Activated CD4-positive, alpha-beta T cell treated with anti-CD3 and anti-CD28 coated beads, Interleukin-2, amount 10 ng/mL, durations not matched to agents 7 days and 5 days (primary cell): ENCODE measurements around the gene SYT1. TPM values are rescaled to one million over a fixed set of nuclear protein-coding genes. Genes with fewer than 3 reads are reported as not detected.

Experiments used
- CTCF ChIA-PET: fragments of 350-600 bp; sonication (Branson Sonifier 250); formaldehyde crosslinking; loops from one replicate; lab custom pipeline; 2021; ENCODE audit warnings: antibody characterized with exemption; lab: Charles Lee
- POLR2A ChIA-PET: fragments of 350-600 bp; sonication (Branson Sonifier 250); formaldehyde crosslinking; loops from one replicate; lab custom pipeline; 2021; ENCODE audit warnings: antibody characterized with exemption; lab: Charles Lee
- DNase-seq: peaks from one replicate; pipeline ENCODE4 v3.0.0-alpha.2; 2020
- H3K27ac Mint-ChIP-seq: one replicate; pipeline ENCODE4 v1.8.0; 2021; ENCODE audit warnings: mild to moderate bottlenecking, moderate library complexity, mixed read lengths
- H3K27me3 Mint-ChIP-seq: one replicate; pipeline ENCODE4 v1.8.0; 2021; ENCODE audit warnings: mixed read lengths
- H3K36me3 Mint-ChIP-seq: one replicate; pipeline ENCODE4 v1.8.0; 2021; ENCODE audit warnings: low read depth, mixed read lengths
- H3K4me1 Mint-ChIP-seq: one replicate; pipeline ENCODE4 v1.8.0; 2021; ENCODE audit warnings: mixed read lengths
- H3K4me3 Mint-ChIP-seq: one replicate; pipeline ENCODE4 v1.8.0; 2021; ENCODE audit warnings: mild to moderate bottlenecking, moderate library complexity, mixed read lengths
- H3K9me3 Mint-ChIP-seq: one replicate; pipeline ENCODE4 v1.8.0; 2021; ENCODE audit warnings: mixed read lengths
- total RNA-seq, 2 experiments: library from RNA; stranded (reverse); gene quantifications; one replicate each; pipeline ENCODE4 v1.2.3, GENCODE V29; 2021

The SYT1 gene
- total RNA-seq, 2 experiments from 2014 or later: not detected

- no peaks in the 10 kb centered on the region for H3K9me3 Mint-ChIP-seq
- ChIA-PET CTCF (no interaction called here), POLR2A (no interaction called here)
- no peaks in the 10 kb centered on the region for H3K36me3 Mint-ChIP-seq
- DNase-seq: no peak
- no peaks in the 10 kb centered on the region for H3K27me3 Mint-ChIP-seq
- H3K4me3 Mint-ChIP-seq: no peak overlapping the region
- no peaks in the 10 kb centered on the region for H3K4me1 Mint-ChIP-seq
- no peak overlapping the region for H3K27ac Mint-ChIP-seq
Measured at GRCh38 chr12:79322905-79323304, 458.3 kb downstream of the SYT1 start.

GRCh38 chr12:79324571-79324970, 460.0 kb downstream of the SYT1 start:
- no peaks in the 10 kb centered on the region for H3K4me1 Mint-ChIP-seq
- H3K4me3 Mint-ChIP-seq: no peak overlapping the region
- H3K9me3 Mint-ChIP-seq: no peaks in the 10 kb centered on the region
- no peak overlapping the region for H3K27ac Mint-ChIP-seq
- POLR2A ChIA-PET: no interaction called here
- DNase-seq: no peak
- H3K27me3 Mint-ChIP-seq: no peaks in the 10 kb centered on the region
- H3K36me3 Mint-ChIP-seq: no peaks in the 10 kb centered on the region
- CTCF ChIA-PET: no interaction called here

GRCh38 chr12:79326222-79326621, 461.6 kb downstream of the SYT1 start:
- Mint-ChIP-seq H3K4me3 (no peak overlapping the region), H3K9me3 (no peaks in the 10 kb centered on the region), H3K27me3 (no peaks in the 10 kb centered on the region), H3K27ac (no peak overlapping the region), H3K4me1 (no peaks in the 10 kb centered on the region), H3K36me3 (no peaks in the 10 kb centered on the region)
- CTCF ChIA-PET: no interaction called here
- no peak for DNase-seq
- POLR2A ChIA-PET: no interaction called here

- H3K4me1 Mint-ChIP-seq: no peaks in the 10 kb centered on the region
- POLR2A ChIA-PET: no interaction called here
- H3K4me3 Mint-ChIP-seq: no peak overlapping the region
- DNase-seq: no peak
- H3K27me3 Mint-ChIP-seq: no peaks in the 10 kb centered on the region
- no peaks in the 10 kb centered on the region for H3K9me3 Mint-ChIP-seq
- no peaks in the 10 kb centered on the region for H3K36me3 Mint-ChIP-seq
- no peak overlapping the region for H3K27ac Mint-ChIP-seq
- CTCF ChIA-PET: no interaction called here
Measured at GRCh38 chr12:79326663-79327062, 462.1 kb downstream of the SYT1 start.

GRCh38 chr12:79327465-79327864, 462.9 kb downstream of the SYT1 start:
- no peaks in the 10 kb centered on the region for H3K4me1 Mint-ChIP-seq
- no peaks in the 10 kb centered on the region for H3K36me3 Mint-ChIP-seq
- POLR2A ChIA-PET: interaction anchor here (0.5 kb wide), 1 partner anchor 99 kb away, joined by 3 read pairs; no protein-coding TSS in a partner anchor
- DNase-seq: no peak
- H3K4me3 Mint-ChIP-seq: no peak overlapping the region
- H3K9me3 Mint-ChIP-seq: no peaks in the 10 kb centered on the region
- CTCF ChIA-PET: no interaction called here
- no peaks in the 10 kb centered on the region for H3K27me3 Mint-ChIP-seq
- no peak overlapping the region for H3K27ac Mint-ChIP-seq

- Mint-ChIP-seq H3K27ac (no peak overlapping the region), H3K4me3 (no peak overlapping the region), H3K36me3 (no peaks in the 10 kb centered on the region), H3K9me3 (no peaks in the 10 kb centered on the region), H3K27me3 (no peaks in the 10 kb centered on the region), H3K4me1 (no peaks in the 10 kb centered on the region)
- POLR2A ChIA-PET: no interaction called here
- CTCF ChIA-PET: no interaction called here
- DNase-seq: no peak
Measured at GRCh38 chr12:79329933-79330332, 465.4 kb downstream of the SYT1 start.

- H3K36me3 Mint-ChIP-seq: no peaks in the 10 kb centered on the region
- ChIA-PET POLR2A (no interaction called here), CTCF (no interaction called here)
- DNase-seq: no peak
- no peaks in the 10 kb centered on the region for H3K27me3 Mint-ChIP-seq
- no peaks in the 10 kb centered on the region for H3K4me1 Mint-ChIP-seq
- peaks cover under 1% of the 10 kb centered on the region for H3K9me3 Mint-ChIP-seq
- no peak overlapping the region for H3K27ac Mint-ChIP-seq
- H3K4me3 Mint-ChIP-seq: no peak overlapping the region
Measured at GRCh38 chr12:79331870-79332269, 467.3 kb downstream of the SYT1 start.

- POLR2A ChIA-PET: no interaction called here
- DNase-seq: no peak
- Mint-ChIP-seq H3K4me1 (no peaks in the 10 kb centered on the region), H3K4me3 (no peak overlapping the region), H3K27ac (no peak overlapping the region), H3K9me3 (peaks cover 2% of the 10 kb centered on the region), H3K36me3 (no peaks in the 10 kb centered on the region), H3K27me3 (no peaks in the 10 kb centered on the region)
- CTCF ChIA-PET: no interaction called here
Measured at GRCh38 chr12:79333144-79333543, 468.6 kb downstream of the SYT1 start.

GRCh38 chr12:79337662-79338290, 473.2 kb downstream of the SYT1 start:
- H3K36me3 Mint-ChIP-seq: no peaks in the 10 kb centered on the region
- H3K4me3 Mint-ChIP-seq: no peak overlapping the region
- H3K27me3 Mint-ChIP-seq: no peaks in the 10 kb centered on the region
- H3K27ac Mint-ChIP-seq: no peak overlapping the region
- no peak for DNase-seq
- ChIA-PET CTCF (no interaction called here), POLR2A (no interaction called here)
- H3K9me3 Mint-ChIP-seq: peaks cover 2% of the 10 kb centered on the region
- no peaks in the 10 kb centered on the region for H3K4me1 Mint-ChIP-seq

- Mint-ChIP-seq H3K4me1 (no peaks in the 10 kb centered on the region), H3K36me3 (no peaks in the 10 kb centered on the region), H3K4me3 (no peak overlapping the region), H3K27ac (no peak overlapping the region), H3K27me3 (no peaks in the 10 kb centered on the region), H3K9me3 (no peaks in the 10 kb centered on the region)
- CTCF ChIA-PET: no interaction called here
- POLR2A ChIA-PET: no interaction called here
- no peak for DNase-seq
Measured at GRCh38 chr12:79344855-79345847, 480.6 kb downstream of the SYT1 start.

- no peaks in the 10 kb centered on the region for H3K4me1 Mint-ChIP-seq
- H3K9me3 Mint-ChIP-seq: no peaks in the 10 kb centered on the region
- CTCF ChIA-PET: no interaction called here
- POLR2A ChIA-PET: no interaction called here
- DNase-seq: no peak
- no peak overlapping the region for H3K4me3 Mint-ChIP-seq
- H3K36me3 Mint-ChIP-seq: no peaks in the 10 kb centered on the region
- no peak overlapping the region for H3K27ac Mint-ChIP-seq
- no peaks in the 10 kb centered on the region for H3K27me3 Mint-ChIP-seq
Measured at GRCh38 chr12:79347866-79348265, 483.3 kb downstream of the SYT1 start.

- POLR2A ChIA-PET: no interaction called here
- H3K9me3 Mint-ChIP-seq: no peaks in the 10 kb centered on the region
- CTCF ChIA-PET: no interaction called here
- H3K27ac Mint-ChIP-seq: no peak overlapping the region
- H3K4me1 Mint-ChIP-seq: no peaks in the 10 kb centered on the region
- no peaks in the 10 kb centered on the region for H3K36me3 Mint-ChIP-seq
- no peak overlapping the region for H3K4me3 Mint-ChIP-seq
- DNase-seq: no peak
- H3K27me3 Mint-ChIP-seq: no peaks in the 10 kb centered on the region
Measured at GRCh38 chr12:79351251-79351650, 486.7 kb downstream of the SYT1 start.

GRCh38 chr12:79356216-79356615, 491.6 kb downstream of the SYT1 start:
- no peak for DNase-seq
- no peaks in the 10 kb centered on the region for H3K27me3 Mint-ChIP-seq
- POLR2A ChIA-PET: no interaction called here
- CTCF ChIA-PET: no interaction called here
- H3K4me1 Mint-ChIP-seq: no peaks in the 10 kb centered on the region
- H3K4me3 Mint-ChIP-seq: no peak overlapping the region
- no peaks in the 10 kb centered on the region for H3K9me3 Mint-ChIP-seq
- H3K36me3 Mint-ChIP-seq: no peaks in the 10 kb centered on the region
- H3K27ac Mint-ChIP-seq: no peak overlapping the region
